ENCODE results near the gene C3AR1. TPM values are rescaled to one million over a fixed set of nuclear protein-coding genes. Genes with fewer than 3 reads are reported as not detected.
"Not testable (repeated sequence)": the region's sequence is repeated elsewhere in the genome, so short reads cannot be mapped to it uniquely, and the experiment has no call there.

Gene C3AR1
- 0.21 and 0.22 TPM in 2 replicates for total RNA-seq
- polyA plus RNA-seq: 0.70 and 1.1 TPM in 2 replicates
- 0.18 and 0.38 TPM in 2 replicates for polyA plus RNA-seq (2011; cell fraction: cytosol; rRNA removed)
- 0.11 and 0.24 TPM in 2 replicates for polyA plus RNA-seq (2011; cell fraction: nucleus; rRNA removed)
- 0.12 and 0.42 TPM in 2 replicates for polyA plus RNA-seq (2012)
- polyA minus RNA-seq: 0.25 and 1.7 TPM in 2 replicates
- not detected for polyA minus RNA-seq (2011; cell fraction: cytosol; rRNA and poly(A)+ RNA removed)
- polyA minus RNA-seq (2011; cell fraction: nucleus; rRNA and poly(A)+ RNA removed): 0.24 TPM in 1 of 2 replicates, not detected in the other
- percentile 17 among the genes with signal in this experiment for Bru-seq, nascent RNA
- BruChase-seq, experiment 1, labeled RNA remaining after a 6-hour chase: percentile 27 among the genes with signal in this experiment
- BruChase-seq, experiment 2, labeled RNA remaining after a 2-hour chase: percentile 31 among the genes with signal in this experiment
- long read RNA-seq: 0 reads

- intact Hi-C loops (cut with micrococcal nuclease): loop anchor here (1.0 to 2.0 kb wide), 3 partner anchors 12 to 31 kb away; no protein-coding TSS in a partner anchor
- Histone ChIP-seq H3K79me2 (ENCODE audit: control insufficient read depth, insufficient read depth, low read length) (no peaks in the 10 kb centered on the region), H3K4me2 (ENCODE audit: insufficient read depth, low read length) (peak within 1 kb of the TSS; percentile 89), H3K27ac (ENCODE audit: insufficient read depth, low read depth, low read length) (peak within 1 kb of the TSS; percentile 48), H3K36me3 (ENCODE audit: control insufficient read depth in 2 of 2, extremely low read depth in 1 of 2, insufficient read depth in 2 of 2, low read length in 2 of 2) (no peaks in the 10 kb centered on the region), H3K9ac (replicated peaks; ENCODE audit: extremely low read depth, insufficient read depth, low read length) (peak within 1 kb of the TSS; percentile 39), H3K4me3 (replicated peaks in 1 of 3; ENCODE audit: insufficient read depth in 1 of 3, low read depth in 1 of 3, low read length in 3 of 3) (peak within 1 kb of the TSS in 1 of 3 experiments; percentile 38), H3K9me1 (replicated peaks; ENCODE audit: control insufficient read depth, extremely low read depth, insufficient read depth, low read length) (no peaks in the 10 kb centered on the region), H3K9me3 (replicated peaks; ENCODE audit: control insufficient read depth, insufficient read depth, low read length) (no peaks in the 10 kb centered on the region), H2AFZ (ENCODE audit: low read depth, low read length) (peak within 1 kb of the TSS; percentile 64), H3K4me1 (ENCODE audit: control insufficient read depth, extremely low read depth, insufficient read depth, low read length) (peaks cover 15% of the 10 kb centered on the region), H3K27me3 (ENCODE audit: control insufficient read depth in 2 of 2, insufficient read depth in 2 of 2, low read length in 2 of 2) (no peaks in the 10 kb centered on the region), H4K20me1 (replicated peaks; ENCODE audit: control insufficient read depth, extremely low read depth, insufficient read depth, low read length) (no peaks in the 10 kb centered on the region)
- DNase-seq (ENCODE audit: low read depth, low spot score) (peak; percentile 83), FAIRE-seq (peak; percentile 96)
- TSS peak; percentile 67 for BruUV-seq (replicated peaks)
- ChIA-PET CTCF (interaction anchor here (0.9 to 2.7 kb wide), 5 partner anchors 8 to 31 kb away, joined by 3 to 28 read pairs (median 10); no protein-coding TSS in a partner anchor), POLR2A (interaction anchor here (1.8 kb wide), 1 partner anchor 130 kb away, joined by 11 read pairs; the partner anchor contains the start of gene SLC2A3)
- dilution Hi-C loops (cut with MboI; ENCODE audit: extremely low pct_ligation_motif_present, low sequenced_read_pairs): no loop called here
- TF ChIP-seq JUN (IDR thresholded peaks at IDR 0.05; ENCODE audit: borderline replicate concordance, insufficient read depth, insufficient read length, low read depth) (peak; percentile 84), POLR2AphosphoS5 (IDR thresholded peaks at IDR 0.05; ENCODE audit: insufficient read depth, low read depth, low read length) (no peak), GATA2 (IDR thresholded peaks at IDR 0.05; ENCODE audit: insufficient read depth, insufficient read length, low read depth, low read length) (peak; percentile 76), POLR2A (IDR thresholded peaks at IDR 0.05; ENCODE audit: low read depth, low read length) (no peak), FOS (IDR thresholded peaks at IDR 0.05; ENCODE audit: borderline replicate concordance, insufficient read depth, low read length) (peak; percentile 80)
Measured at GRCh38 chr12:8065991-8066594, at the start of gene C3AR1. Gene C3AR1 (minus strand): TSS chr12:8066359. CDS start chr12:8060185, 6,174 bp downstream.

GRCh38 chr12:8113117-8113516 lies 47.0 kb upstream of the C3AR1 start:
- dilution Hi-C loops (cut with MboI; ENCODE audit: extremely low pct_ligation_motif_present, low sequenced_read_pairs): not testable (repeated sequence)
- CTCF ChIA-PET: interaction anchor here (1.2 kb wide), 1 partner anchor 118 kb away, joined by 4 read pairs; no protein-coding TSS in a partner anchor

More at GRCh38 chr12:8113117-8113516, 47.0 kb upstream of the C3AR1 start:
- H4K20me1 ChIP-seq (replicated peaks; ENCODE audit: control insufficient read depth, extremely low read depth, insufficient read depth, low read length); H3K9ac ChIP-seq (replicated peaks; ENCODE audit: extremely low read depth, insufficient read depth, low read length); H3K9me1 ChIP-seq (replicated peaks; ENCODE audit: control insufficient read depth, extremely low read depth, insufficient read depth, low read length); BruUV-seq (replicated peaks); FAIRE-seq; H3K36me3 ChIP-seq (ENCODE audit: control insufficient read depth in 2 of 2, extremely low read depth in 1 of 2, insufficient read depth in 2 of 2, low read length in 2 of 2); H3K4me1 ChIP-seq (ENCODE audit: control insufficient read depth, extremely low read depth, insufficient read depth, low read length); H2AFZ ChIP-seq (ENCODE audit: low read depth, low read length); H3K27ac ChIP-seq (ENCODE audit: insufficient read depth, low read depth, low read length); DNase-seq (ENCODE audit: low read depth, low spot score); H3K79me2 ChIP-seq (ENCODE audit: control insufficient read depth, insufficient read depth, low read length); intact Hi-C loops (cut with micrococcal nuclease); H3K4me2 ChIP-seq (ENCODE audit: insufficient read depth, low read length); H3K4me3 ChIP-seq (replicated peaks in 1 of 3; ENCODE audit: insufficient read depth in 1 of 3, low read depth in 1 of 3, low read length in 3 of 3); H3K9me3 ChIP-seq (replicated peaks; ENCODE audit: control insufficient read depth, insufficient read depth, low read length); H3K27me3 ChIP-seq (ENCODE audit: control insufficient read depth in 2 of 2, insufficient read depth in 2 of 2, low read length in 2 of 2); POLR2A ChIA-PET: not testable (repeated sequence)

Measured in endothelial cell of umbilical vein (primary cell).